IMR-90 (cell line): ENCODE measurements around the gene HES7.

Experiments used
- BHLHE40 ChIP-seq: fragments of 150-350 bp; IDR thresholded peaks from 2 replicates; pipeline ENCODE4 v1.6.1; 2016; ENCODE audit warnings: mild to moderate bottlenecking, low read depth, low read length
- MAFK ChIP-seq: IDR thresholded peaks from 2 replicates; pipeline ENCODE4 v1.6.1; 2012; ENCODE audit warnings: low read depth, low read length, improper control_type of control experiment
- POLR2A ChIP-seq: IDR thresholded peaks from 2 replicates; pipeline ENCODE4 v1.6.1; 2012; ENCODE audit warnings: mild to moderate bottlenecking, low read depth, low read length
- TF ChIP-seq, protein P1 (sequence below): conservative IDR thresholded peaks from 2 replicates; pipeline ENCODE4 v1.5.1; 2012; ENCODE audit warnings: mild to moderate bottlenecking, low read depth, low read length, improper control_type of control experiment
- TF ChIP-seq, protein P2 (sequence below): fragments of 150-350 bp; IDR thresholded peaks from 2 replicates; pipeline ENCODE4 v1.6.1; 2016; ENCODE audit warnings: low read depth, mild to moderate bottlenecking, low read length, moderate library complexity, borderline replicate concordance
- TF ChIP-seq, protein P3 (sequence below): fragments of 150-350 bp; IDR thresholded peaks from 2 replicates; pipeline ENCODE4 v1.6.1; 2017; ENCODE audit warnings: mild to moderate bottlenecking, antibody characterized with exemption, low read length, low read depth

DNA sequence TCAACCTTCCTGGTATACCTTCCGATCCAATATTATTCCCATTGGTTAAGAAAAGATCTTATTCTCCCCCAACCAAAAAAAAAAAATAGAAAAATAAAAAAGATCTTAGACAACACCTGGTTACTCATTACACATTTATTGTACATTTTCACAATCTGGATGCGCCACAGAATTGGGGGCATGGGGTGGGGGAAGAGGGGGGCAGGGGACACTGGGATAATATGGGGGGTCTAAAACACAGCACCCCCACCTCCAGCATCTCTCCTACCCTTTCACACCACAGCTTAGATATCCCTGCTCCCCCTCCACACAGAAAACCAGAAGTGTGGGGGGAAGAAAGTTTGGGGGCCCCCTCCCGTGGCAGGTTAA, 35.1 kb upstream of the HES7 start:
- TF ChIP-seq, protein P1, sequence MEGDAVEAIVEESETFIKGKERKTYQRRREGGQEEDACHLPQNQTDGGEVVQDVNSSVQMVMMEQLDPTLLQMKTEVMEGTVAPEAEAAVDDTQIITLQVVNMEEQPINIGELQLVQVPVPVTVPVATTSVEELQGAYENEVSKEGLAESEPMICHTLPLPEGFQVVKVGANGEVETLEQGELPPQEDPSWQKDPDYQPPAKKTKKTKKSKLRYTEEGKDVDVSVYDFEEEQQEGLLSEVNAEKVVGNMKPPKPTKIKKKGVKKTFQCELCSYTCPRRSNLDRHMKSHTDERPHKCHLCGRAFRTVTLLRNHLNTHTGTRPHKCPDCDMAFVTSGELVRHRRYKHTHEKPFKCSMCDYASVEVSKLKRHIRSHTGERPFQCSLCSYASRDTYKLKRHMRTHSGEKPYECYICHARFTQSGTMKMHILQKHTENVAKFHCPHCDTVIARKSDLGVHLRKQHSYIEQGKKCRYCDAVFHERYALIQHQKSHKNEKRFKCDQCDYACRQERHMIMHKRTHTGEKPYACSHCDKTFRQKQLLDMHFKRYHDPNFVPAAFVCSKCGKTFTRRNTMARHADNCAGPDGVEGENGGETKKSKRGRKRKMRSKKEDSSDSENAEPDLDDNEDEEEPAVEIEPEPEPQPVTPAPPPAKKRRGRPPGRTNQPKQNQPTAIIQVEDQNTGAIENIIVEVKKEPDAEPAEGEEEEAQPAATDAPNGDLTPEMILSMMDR = no peak
- TF ChIP-seq, protein P2, sequence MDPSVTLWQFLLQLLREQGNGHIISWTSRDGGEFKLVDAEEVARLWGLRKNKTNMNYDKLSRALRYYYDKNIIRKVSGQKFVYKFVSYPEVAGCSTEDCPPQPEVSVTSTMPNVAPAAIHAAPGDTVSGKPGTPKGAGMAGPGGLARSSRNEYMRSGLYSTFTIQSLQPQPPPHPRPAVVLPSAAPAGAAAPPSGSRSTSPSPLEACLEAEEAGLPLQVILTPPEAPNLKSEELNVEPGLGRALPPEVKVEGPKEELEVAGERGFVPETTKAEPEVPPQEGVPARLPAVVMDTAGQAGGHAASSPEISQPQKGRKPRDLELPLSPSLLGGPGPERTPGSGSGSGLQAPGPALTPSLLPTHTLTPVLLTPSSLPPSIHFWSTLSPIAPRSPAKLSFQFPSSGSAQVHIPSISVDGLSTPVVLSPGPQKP = no peak
- TF ChIP-seq BHLHE40 = no peak
- no peak for TF ChIP-seq POLR2A
- TF ChIP-seq, protein P3, sequence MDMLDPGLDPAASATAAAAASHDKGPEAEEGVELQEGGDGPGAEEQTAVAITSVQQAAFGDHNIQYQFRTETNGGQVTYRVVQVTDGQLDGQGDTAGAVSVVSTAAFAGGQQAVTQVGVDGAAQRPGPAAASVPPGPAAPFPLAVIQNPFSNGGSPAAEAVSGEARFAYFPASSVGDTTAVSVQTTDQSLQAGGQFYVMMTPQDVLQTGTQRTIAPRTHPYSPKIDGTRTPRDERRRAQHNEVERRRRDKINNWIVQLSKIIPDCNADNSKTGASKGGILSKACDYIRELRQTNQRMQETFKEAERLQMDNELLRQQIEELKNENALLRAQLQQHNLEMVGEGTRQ = no peak
- TF ChIP-seq MAFK = no peak
